Effector memory CD8-positive, alpha-beta T cell (primary cell): Measurements from ENCODE around the gene RAB18.
A peak's percentile ranks its signal among the peaks of the same experiment; 100 is the strongest.
"Not testable (repeated sequence)": the region's sequence is repeated elsewhere in the genome, so short reads cannot be mapped to it uniquely, and the experiment has no call there.

Source experiments
- ATAC-seq: fragments of 150-1000 bp; cut with Tn5 transposase; replicated peaks from 2 replicates; pipeline ENCODE4 v1.10.0; 2021; ENCODE audit warnings: mild to moderate bottlenecking, moderate library complexity
- DNase-seq, 3 experiments: peaks; one replicate each; pipeline ENCODE4 v3.0.0; 2021
- H3K27ac Mint-ChIP-seq, 2 donors: one replicate each; pipeline ENCODE4 v1.8.0; 2022; ENCODE audit warnings: mild to moderate bottlenecking in 2 of 2, mixed read lengths in 2 of 2, moderate library complexity in 2 of 2
- H3K27me3 Mint-ChIP-seq, 2 donors: one replicate each; pipeline ENCODE4 v1.8.0; 2022; ENCODE audit warnings: mixed read lengths in 2 of 2
- H3K36me3 Mint-ChIP-seq: one replicate; pipeline ENCODE4 v1.8.0; 2022; ENCODE audit warnings: mild to moderate bottlenecking, moderate library complexity, mixed read lengths; ENCODE audit not compliant: insufficient read depth
- H3K4me1 Mint-ChIP-seq, 2 donors: one replicate each; pipeline ENCODE4 v1.8.0; 2022; ENCODE audit warnings: low read depth in 2 of 2, mixed read lengths in 2 of 2
- H3K4me3 Mint-ChIP-seq, 2 donors: one replicate each; pipeline ENCODE4 v1.8.0; 2022; ENCODE audit warnings: mild to moderate bottlenecking in 2 of 2, mixed read lengths in 2 of 2, moderate library complexity in 2 of 2
- H3K9me3 Mint-ChIP-seq, 2 donors: one replicate each; pipeline ENCODE4 v1.8.0; 2022; ENCODE audit warnings: mixed read lengths in 2 of 2

RAB18 gene

DNA sequence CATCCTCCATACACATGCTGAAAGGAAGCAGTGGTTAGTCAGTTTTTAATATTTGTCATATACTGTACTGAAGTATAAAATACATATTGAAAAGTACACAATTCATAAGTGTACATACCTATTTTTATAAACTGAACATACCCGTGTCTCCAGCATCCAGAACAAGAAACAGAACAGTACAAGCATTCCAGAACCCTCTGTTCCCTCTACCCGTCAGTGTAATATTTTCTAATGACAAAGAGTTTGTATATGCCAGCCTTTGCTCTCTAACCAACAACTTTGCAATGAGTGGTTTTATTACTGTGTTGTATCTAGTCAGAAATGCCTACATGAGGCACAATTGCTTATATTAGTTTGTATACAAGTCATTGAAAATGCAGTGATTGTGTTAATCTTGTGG lies 18.7 kb upstream of the RAB18 start:
- H3K9me3 Mint-ChIP-seq: peaks cover 0 to under 1% of the 10 kb centered on the region in 2 donors
- H3K4me1 Mint-ChIP-seq: peaks cover 0 to 2% of the 10 kb centered on the region in 2 donors
- DNase-seq: no peak
- no peak overlapping the region for H3K4me3 Mint-ChIP-seq
- no peak for ATAC-seq
- no peak overlapping the region for H3K27ac Mint-ChIP-seq
- peaks cover 50 to 64% of the 10 kb centered on the region in 2 donors for H3K27me3 Mint-ChIP-seq
- no peaks in the 10 kb centered on the region for H3K36me3 Mint-ChIP-seq

GRCh38 chr10:27485986-27486385 lies 18.1 kb upstream of the RAB18 start:
- Mint-ChIP-seq H3K27ac (no peak overlapping the region), H3K4me1 (peaks cover 0 to 2% of the 10 kb centered on the region in 2 donors)
- ATAC-seq: no peak

GRCh38 chr10:27490807-27491206 lies 13.3 kb upstream of the RAB18 start:
- peaks cover 7 to 13% of the 10 kb centered on the region in 2 donors for H3K9me3 Mint-ChIP-seq
- no peak overlapping the region for H3K27ac Mint-ChIP-seq
- DNase-seq (no peak), ATAC-seq (no peak)
- H3K4me1 Mint-ChIP-seq: no peaks in the 10 kb centered on the region
- H3K27me3 Mint-ChIP-seq: peaks cover 67 to 82% of the 10 kb centered on the region in 2 donors
- H3K36me3 Mint-ChIP-seq: no peaks in the 10 kb centered on the region
- H3K4me3 Mint-ChIP-seq: no peak overlapping the region

More at GRCh38 chr10:27485986-27486385, 18.1 kb upstream of the RAB18 start:
- no peak for DNase-seq
- Mint-ChIP-seq H3K9me3 (peaks cover 3 to 7% of the 10 kb centered on the region in 2 donors), H3K4me3 (no peak overlapping the region), H3K36me3 (no peaks in the 10 kb centered on the region), H3K27me3 (peaks cover 56 to 69% of the 10 kb centered on the region in 2 donors)

- ATAC-seq (no peak), DNase-seq (no peak)
- H3K4me1 Mint-ChIP-seq: no peaks in the 10 kb centered on the region
- peaks cover 32 to 55% of the 10 kb centered on the region in 2 donors for H3K27me3 Mint-ChIP-seq
- H3K36me3 Mint-ChIP-seq: no peaks in the 10 kb centered on the region
- H3K4me3 Mint-ChIP-seq: no peak overlapping the region
- no peak overlapping the region for H3K27ac Mint-ChIP-seq
- H3K9me3 Mint-ChIP-seq: peaks cover 7 to 13% of the 10 kb centered on the region in 2 donors
Observed at GRCh38 chr10:27494116-27494805, 9.8 kb upstream of the RAB18 start.

DNA sequence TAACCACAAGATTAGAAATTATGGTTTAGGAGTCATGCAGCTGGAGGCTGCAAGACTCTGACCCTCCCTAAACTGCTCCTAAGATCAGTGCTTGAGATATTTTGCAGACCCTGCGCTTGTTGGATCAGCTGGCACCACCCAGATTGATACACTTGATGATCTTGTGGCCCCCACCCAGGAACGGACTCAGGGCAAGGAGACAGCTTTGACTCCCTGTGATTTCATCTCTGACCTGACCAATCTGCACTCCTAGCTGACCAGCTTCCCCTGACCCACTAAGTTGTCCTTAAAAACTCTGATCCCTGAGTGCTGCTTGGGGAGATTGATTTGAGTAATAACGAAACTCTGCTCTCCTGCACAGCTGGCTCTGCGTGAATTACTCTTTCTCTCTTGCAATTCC lies 8.0 kb upstream of the RAB18 start:
- DNase-seq: no peak
- H3K27me3 Mint-ChIP-seq: peaks cover 20 to 40% of the 10 kb centered on the region in 2 donors
- H3K27ac Mint-ChIP-seq: no peak overlapping the region
- H3K4me3 Mint-ChIP-seq: no peak overlapping the region
- H3K9me3 Mint-ChIP-seq: peaks cover 3 to 4% of the 10 kb centered on the region in 2 donors
- no peak for ATAC-seq
- no peaks in the 10 kb centered on the region for H3K36me3 Mint-ChIP-seq
- H3K4me1 Mint-ChIP-seq: no peaks in the 10 kb centered on the region

DNA sequence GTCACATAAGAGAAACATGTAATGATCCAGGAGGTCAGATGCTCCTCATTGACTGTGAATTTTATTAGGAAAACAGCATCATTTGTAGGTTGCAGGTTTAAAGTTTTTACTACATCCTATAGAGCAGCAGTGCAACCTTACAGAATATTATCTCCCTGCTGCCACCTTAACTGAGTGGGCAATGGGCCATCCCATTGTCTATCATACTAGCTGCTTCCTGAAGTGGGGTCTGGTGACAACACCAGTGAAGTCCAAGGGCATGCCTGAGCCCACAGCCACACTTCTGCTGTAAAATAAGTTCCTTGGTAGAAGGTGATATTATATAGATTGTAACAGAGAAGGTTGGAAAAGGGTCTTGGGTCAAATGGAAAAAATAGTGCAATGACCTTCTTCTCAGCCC lies 4.0 kb upstream of the RAB18 start:
- ATAC-seq (no peak), DNase-seq (no peak)
- H3K4me1 Mint-ChIP-seq: peaks cover 10 to 13% of the 10 kb centered on the region in 2 donors
- no peak overlapping the region for H3K4me3 Mint-ChIP-seq
- no peak overlapping the region for H3K27ac Mint-ChIP-seq
- H3K27me3 Mint-ChIP-seq: peaks cover 0 to 10% of the 10 kb centered on the region in 2 donors
- H3K36me3 Mint-ChIP-seq: peaks cover 18% of the 10 kb centered on the region
- H3K9me3 Mint-ChIP-seq: no peaks in the 10 kb centered on the region

- Mint-ChIP-seq H3K27me3 (peaks cover 0 to 6% of the 10 kb centered on the region in 2 donors), H3K9me3 (no peaks in the 10 kb centered on the region), H3K36me3 (peaks cover 22% of the 10 kb centered on the region), H3K27ac (no peak overlapping the region), H3K4me3 (no peak overlapping the region), H3K4me1 (peaks cover 15 to 17% of the 10 kb centered on the region in 2 donors)
- ATAC-seq: no peak
- DNase-seq: no peak
Observed at GRCh38 chr10:27500886-27501285, 3.2 kb upstream of the RAB18 start.

DNA sequence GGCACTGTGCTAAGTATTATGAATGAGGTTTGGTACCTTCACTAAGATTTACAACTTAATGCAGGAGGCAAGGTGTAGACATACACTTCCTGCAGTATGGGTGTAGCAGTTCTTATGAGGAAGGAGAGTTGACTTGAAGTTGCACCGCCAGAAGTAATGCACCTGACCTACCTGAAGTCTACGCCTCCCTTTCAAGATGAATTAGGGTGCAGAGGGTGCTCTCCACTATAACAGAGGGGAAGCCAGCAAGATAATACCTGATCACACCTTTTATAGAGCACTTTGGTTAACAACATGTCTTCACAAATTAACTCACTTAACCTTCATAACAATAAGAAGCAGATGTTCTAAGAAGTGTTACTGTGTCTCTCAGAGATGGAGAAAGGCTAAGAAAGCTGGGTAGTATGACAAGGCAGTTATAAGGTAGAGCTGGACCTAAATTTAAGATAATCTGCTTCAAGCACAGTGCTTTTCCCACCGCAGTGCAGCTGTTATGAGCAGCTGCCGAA lies 552 bp upstream of the RAB18 start:
- no peak for DNase-seq
- peaks cover 34 to 40% of the 10 kb centered on the region in 2 donors for H3K4me1 Mint-ChIP-seq
- peak overlapping the region; percentile 98 to 99 for H3K27ac Mint-ChIP-seq
- H3K4me3 Mint-ChIP-seq: peak overlapping the region; percentile 93 to 99
- H3K27me3 Mint-ChIP-seq: peaks cover 0 to 3% of the 10 kb centered on the region in 2 donors
- no peaks in the 10 kb centered on the region for H3K9me3 Mint-ChIP-seq
- peaks cover 33% of the 10 kb centered on the region for H3K36me3 Mint-ChIP-seq
- ATAC-seq: peak; percentile 0

- H3K4me3 Mint-ChIP-seq: peak overlapping the region; percentile 93 to 99
- ATAC-seq (no peak), DNase-seq (no peak)
- peaks cover 36% of the 10 kb centered on the region for H3K36me3 Mint-ChIP-seq
- H3K27ac Mint-ChIP-seq: peak overlapping the region; percentile 98 to 99
- H3K27me3 Mint-ChIP-seq: no peaks in the 10 kb centered on the region
- peaks cover 42 to 51% of the 10 kb centered on the region in 2 donors for H3K4me1 Mint-ChIP-seq
- H3K9me3 Mint-ChIP-seq: no peaks in the 10 kb centered on the region
Observed at GRCh38 chr10:27504808-27505460, 830 bp downstream of the RAB18 start.

GRCh38 chr10:27505537-27505936 lies 1.4 kb downstream of the RAB18 start:
- peak overlapping the region; percentile 93 to 99 for H3K4me3 Mint-ChIP-seq
- not testable (repeated sequence) for DNase-seq, H3K27me3 Mint-ChIP-seq, H3K9me3 Mint-ChIP-seq, ATAC-seq
- peak overlapping the region in 1 of 2 donors; percentile 35 for H3K27ac Mint-ChIP-seq
- peaks cover 42% of the 10 kb centered on the region for H3K36me3 Mint-ChIP-seq
- peaks cover 48 to 57% of the 10 kb centered on the region in 2 donors for H3K4me1 Mint-ChIP-seq

DNA sequence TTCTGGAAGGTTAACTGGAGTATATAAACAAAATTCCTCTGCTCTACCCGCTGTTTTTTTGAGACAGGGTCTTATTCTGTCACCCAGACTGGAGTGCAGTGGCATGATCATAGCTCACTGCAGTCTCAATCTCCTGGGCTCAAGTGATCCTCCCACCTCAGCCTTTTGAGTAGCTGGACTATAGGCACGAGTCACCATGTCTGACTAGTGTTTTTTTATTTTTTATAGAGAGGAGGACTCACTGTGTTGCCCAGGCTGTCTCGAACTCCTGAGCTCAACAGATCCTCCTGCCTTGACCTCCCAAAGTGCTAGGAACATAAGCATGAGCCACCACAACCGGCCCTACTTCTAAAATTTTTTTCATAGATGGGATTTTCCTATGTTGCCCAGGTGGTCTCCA lies 2.2 kb downstream of the RAB18 start:
- peak overlapping the region in 1 of 2 donors; percentile 35 for H3K27ac Mint-ChIP-seq
- no peak for ATAC-seq
- no peak for DNase-seq
- H3K27me3 Mint-ChIP-seq: no peaks in the 10 kb centered on the region
- H3K4me3 Mint-ChIP-seq: peak overlapping the region; percentile 93 to 99
- H3K4me1 Mint-ChIP-seq: peaks cover 48 to 58% of the 10 kb centered on the region in 2 donors
- H3K36me3 Mint-ChIP-seq: peaks cover 50% of the 10 kb centered on the region
- H3K9me3 Mint-ChIP-seq: no peaks in the 10 kb centered on the region

- H3K36me3 Mint-ChIP-seq: peaks cover 78% of the 10 kb centered on the region
- ATAC-seq: no peak
- H3K27ac Mint-ChIP-seq: no peak overlapping the region
- no peaks in the 10 kb centered on the region for H3K27me3 Mint-ChIP-seq
- H3K4me1 Mint-ChIP-seq: peaks cover 48 to 55% of the 10 kb centered on the region in 2 donors
- H3K9me3 Mint-ChIP-seq: no peaks in the 10 kb centered on the region
- no peak for DNase-seq
- no peak overlapping the region for H3K4me3 Mint-ChIP-seq
Observed at GRCh38 chr10:27512548-27512947, 8.4 kb downstream of the RAB18 start.

- Mint-ChIP-seq H3K9me3 (no peaks in the 10 kb centered on the region), H3K27me3 (no peaks in the 10 kb centered on the region), H3K4me3 (peak overlapping the region; percentile 11 to 61), H3K27ac (peak overlapping the region in 1 of 2 donors; percentile 83), H3K4me1 (peaks cover 47 to 55% of the 10 kb centered on the region in 2 donors), H3K36me3 (peaks cover 81% of the 10 kb centered on the region)
- ATAC-seq (peak; percentile 86), DNase-seq (no peak)
Observed at GRCh38 chr10:27513451-27514191, 9.5 kb downstream of the RAB18 start.
